ENCODE data around the gene TCTN2.

Gene TCTN2

DNA sequence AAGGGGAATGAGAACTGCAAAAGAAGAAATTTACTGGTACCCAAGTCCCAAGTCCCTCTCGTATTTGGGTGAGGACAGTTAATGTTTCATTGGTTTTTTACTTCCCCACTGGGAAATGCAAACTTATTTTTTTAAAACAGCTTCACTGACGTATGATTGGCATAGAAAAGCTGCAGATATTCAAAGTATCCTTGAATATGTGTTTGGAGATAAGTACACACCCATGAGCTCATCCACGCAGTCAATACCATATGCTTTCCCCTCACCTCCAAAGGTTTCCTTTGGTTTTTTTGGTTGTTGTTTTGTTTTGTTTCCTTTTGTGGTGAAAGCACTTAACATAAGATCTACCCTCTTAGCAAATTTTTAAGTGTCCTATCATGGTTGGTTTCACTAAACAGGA, 13.1 kb downstream of the TCTN2 start:
- peaks cover 34% of the 10 kb centered on the region for H3K36me3 ChIP-seq (ENCODE audit: low read depth)
- no peak overlapping the region for H3K4me3 ChIP-seq (ENCODE audit: severe bottlenecking)
- H3K4me1 ChIP-seq (ENCODE audit: insufficient read depth, poor library complexity, severe bottlenecking) = no peaks in the 10 kb centered on the region
- TF ChIP-seq, protein P1, sequence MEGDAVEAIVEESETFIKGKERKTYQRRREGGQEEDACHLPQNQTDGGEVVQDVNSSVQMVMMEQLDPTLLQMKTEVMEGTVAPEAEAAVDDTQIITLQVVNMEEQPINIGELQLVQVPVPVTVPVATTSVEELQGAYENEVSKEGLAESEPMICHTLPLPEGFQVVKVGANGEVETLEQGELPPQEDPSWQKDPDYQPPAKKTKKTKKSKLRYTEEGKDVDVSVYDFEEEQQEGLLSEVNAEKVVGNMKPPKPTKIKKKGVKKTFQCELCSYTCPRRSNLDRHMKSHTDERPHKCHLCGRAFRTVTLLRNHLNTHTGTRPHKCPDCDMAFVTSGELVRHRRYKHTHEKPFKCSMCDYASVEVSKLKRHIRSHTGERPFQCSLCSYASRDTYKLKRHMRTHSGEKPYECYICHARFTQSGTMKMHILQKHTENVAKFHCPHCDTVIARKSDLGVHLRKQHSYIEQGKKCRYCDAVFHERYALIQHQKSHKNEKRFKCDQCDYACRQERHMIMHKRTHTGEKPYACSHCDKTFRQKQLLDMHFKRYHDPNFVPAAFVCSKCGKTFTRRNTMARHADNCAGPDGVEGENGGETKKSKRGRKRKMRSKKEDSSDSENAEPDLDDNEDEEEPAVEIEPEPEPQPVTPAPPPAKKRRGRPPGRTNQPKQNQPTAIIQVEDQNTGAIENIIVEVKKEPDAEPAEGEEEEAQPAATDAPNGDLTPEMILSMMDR (IDR thresholded peaks at IDR 0.05; ENCODE audit: poor library complexity, severe bottlenecking) = no peak
- no peaks in the 10 kb centered on the region for H3K27me3 ChIP-seq (ENCODE audit: insufficient read depth, poor library complexity, severe bottlenecking)
- DNase-seq (ENCODE audit: low spot score) = no peak
- no peak overlapping the region for H3K27ac ChIP-seq (ENCODE audit: poor library complexity, severe bottlenecking)
- no peaks in the 10 kb centered on the region for H3K9me3 ChIP-seq (ENCODE audit: severe bottlenecking)
- ATAC-seq (ENCODE audit: low read depth) = no peak

DNA sequence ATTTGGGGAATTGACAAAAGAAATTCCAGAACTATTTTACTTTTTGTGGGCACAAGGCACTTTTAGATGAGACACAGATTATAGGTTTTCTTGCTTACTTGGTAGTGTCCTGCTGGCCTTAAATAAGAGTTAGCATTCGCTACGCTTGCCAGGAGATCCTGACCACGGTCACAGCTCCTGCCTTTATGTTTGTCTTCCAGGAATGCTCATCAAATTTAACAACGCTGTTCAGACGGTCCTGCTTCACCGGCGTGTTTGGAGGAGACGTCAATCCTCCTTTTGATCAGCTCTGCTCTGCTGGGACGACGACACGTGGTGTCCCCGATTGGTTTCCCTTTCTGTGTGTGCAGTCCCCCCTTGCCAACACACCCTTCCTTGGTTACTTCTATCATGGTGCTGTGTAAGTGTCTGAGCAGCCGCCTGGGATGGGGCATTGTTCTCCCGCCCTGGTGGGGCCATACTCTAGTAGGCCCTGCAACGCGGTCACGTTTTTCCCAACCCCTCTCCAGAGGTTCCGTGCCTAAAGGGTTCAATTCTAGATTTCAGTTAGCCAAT, 15.8 kb downstream of the TCTN2 start:
- no peaks in the 10 kb centered on the region for H3K9me3 ChIP-seq (ENCODE audit: severe bottlenecking)
- no peak overlapping the region for H3K27ac ChIP-seq (ENCODE audit: poor library complexity, severe bottlenecking)
- peaks cover 25% of the 10 kb centered on the region for H3K36me3 ChIP-seq (ENCODE audit: low read depth)
- ATAC-seq (ENCODE audit: low read depth) = no peak
- H3K4me1 ChIP-seq (ENCODE audit: insufficient read depth, poor library complexity, severe bottlenecking) = no peaks in the 10 kb centered on the region
- no peak overlapping the region for H3K4me3 ChIP-seq (ENCODE audit: severe bottlenecking)
- no peaks in the 10 kb centered on the region for H3K27me3 ChIP-seq (ENCODE audit: insufficient read depth, poor library complexity, severe bottlenecking)
- TF ChIP-seq, protein P1 (IDR thresholded peaks at IDR 0.05; ENCODE audit: poor library complexity, severe bottlenecking) = no peak
- no peak for DNase-seq (ENCODE audit: low spot score)

DNA sequence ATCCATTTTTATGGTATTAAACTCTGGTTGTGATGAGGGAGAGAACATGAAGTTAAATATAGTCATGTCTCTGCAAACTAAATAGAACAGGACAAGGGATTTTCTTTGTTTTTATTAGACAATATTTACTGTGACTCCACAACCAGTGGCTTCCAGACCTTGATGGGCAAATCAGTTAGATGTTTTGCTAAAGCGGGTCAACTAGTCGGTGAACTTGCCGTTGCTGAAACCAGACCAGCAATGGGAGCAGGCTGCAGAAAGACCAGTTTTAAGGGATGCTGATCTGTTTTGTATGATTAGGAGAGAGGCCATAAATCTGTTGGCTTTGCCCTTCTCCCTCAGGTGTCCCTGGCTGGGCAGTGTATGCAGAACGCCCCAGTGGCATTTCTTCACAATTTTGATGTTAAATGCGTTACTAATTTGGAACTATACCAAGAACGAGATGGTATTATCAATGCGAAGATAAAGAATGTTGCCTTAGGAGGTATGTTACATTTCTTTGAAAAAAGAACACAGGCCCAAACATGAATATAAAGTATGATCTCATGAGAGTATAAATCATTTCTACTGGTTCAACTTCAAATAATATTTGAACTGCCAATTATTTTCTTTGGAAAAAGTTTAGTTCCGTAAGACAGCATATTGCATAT, 19.4 kb downstream of the TCTN2 start:
- DNase-seq (ENCODE audit: low spot score) = no peak
- Histone ChIP-seq H3K4me3 (ENCODE audit: severe bottlenecking) (no peak overlapping the region), H3K27me3 (ENCODE audit: insufficient read depth, poor library complexity, severe bottlenecking) (no peaks in the 10 kb centered on the region), H3K4me1 (ENCODE audit: insufficient read depth, poor library complexity, severe bottlenecking) (no peaks in the 10 kb centered on the region), H3K9me3 (ENCODE audit: severe bottlenecking) (no peaks in the 10 kb centered on the region), H3K27ac (ENCODE audit: poor library complexity, severe bottlenecking) (no peak overlapping the region), H3K36me3 (ENCODE audit: low read depth) (peaks cover 26% of the 10 kb centered on the region)
- TF ChIP-seq, protein P1 (IDR thresholded peaks at IDR 0.05; ENCODE audit: poor library complexity, severe bottlenecking) = no peak
- no peak for ATAC-seq (ENCODE audit: low read depth)

DNA sequence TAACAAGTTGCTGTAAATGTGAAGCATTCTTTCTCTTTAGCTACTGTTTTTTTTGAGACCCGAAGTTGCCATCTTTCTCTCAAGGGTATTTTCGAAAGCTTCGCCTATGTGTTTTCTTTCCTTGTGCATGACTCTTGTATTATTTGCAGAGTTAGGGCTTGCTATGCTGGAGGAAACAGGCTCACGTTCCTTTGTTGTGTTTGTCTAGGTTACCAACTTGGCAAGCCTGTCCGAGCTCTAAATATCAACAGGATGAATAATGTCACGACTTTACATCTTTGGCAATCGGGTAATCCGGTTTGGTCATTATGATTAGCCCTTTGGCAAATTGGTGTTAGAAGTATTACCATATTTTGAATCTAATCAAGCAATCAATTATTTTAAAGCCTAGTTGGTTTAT, 25.3 kb downstream of the TCTN2 start:
- TF ChIP-seq, protein P1 (IDR thresholded peaks at IDR 0.05; ENCODE audit: poor library complexity, severe bottlenecking) = no peak

DNA sequence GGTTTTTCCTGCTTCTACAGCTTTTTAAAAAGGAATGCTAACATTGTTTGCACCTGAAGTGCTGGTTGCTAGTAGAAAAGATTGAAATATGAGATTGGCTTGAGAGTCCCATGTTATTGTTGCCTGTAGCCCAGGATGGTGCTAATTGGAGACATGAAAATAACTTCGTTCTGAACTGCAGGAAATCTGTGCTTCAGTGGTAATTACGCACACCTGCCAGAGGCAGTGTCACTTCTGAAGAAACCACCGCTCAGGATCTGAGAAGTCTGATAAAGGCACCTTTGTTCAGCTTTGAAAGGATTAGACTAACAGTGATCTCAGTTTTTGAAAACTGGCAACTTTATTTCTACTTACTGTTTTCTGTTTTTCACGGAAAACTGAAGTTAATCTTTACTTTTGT, 25.7 kb downstream of the TCTN2 start:
- Histone ChIP-seq H3K4me1 (ENCODE audit: insufficient read depth, poor library complexity, severe bottlenecking) (no peaks in the 10 kb centered on the region), H3K27ac (ENCODE audit: poor library complexity, severe bottlenecking) (no peak overlapping the region), H3K4me3 (ENCODE audit: severe bottlenecking) (no peak overlapping the region), H3K27me3 (ENCODE audit: insufficient read depth, poor library complexity, severe bottlenecking) (no peaks in the 10 kb centered on the region), H3K9me3 (ENCODE audit: severe bottlenecking) (no peaks in the 10 kb centered on the region), H3K36me3 (ENCODE audit: low read depth) (peaks cover 39% of the 10 kb centered on the region)
- ATAC-seq (ENCODE audit: low read depth) (no peak), DNase-seq (ENCODE audit: low spot score) (no peak)
- TF ChIP-seq, protein P1 (IDR thresholded peaks at IDR 0.05; ENCODE audit: poor library complexity, severe bottlenecking) = no peak

More for the DNA sequence above, 25.3 kb downstream of the TCTN2 start:
- Histone ChIP-seq H3K36me3 (ENCODE audit: low read depth) (peaks cover 39% of the 10 kb centered on the region), H3K4me1 (ENCODE audit: insufficient read depth, poor library complexity, severe bottlenecking) (no peaks in the 10 kb centered on the region), H3K27me3 (ENCODE audit: insufficient read depth, poor library complexity, severe bottlenecking) (no peaks in the 10 kb centered on the region), H3K4me3 (ENCODE audit: severe bottlenecking) (no peak overlapping the region), H3K27ac (ENCODE audit: poor library complexity, severe bottlenecking) (no peak overlapping the region), H3K9me3 (ENCODE audit: severe bottlenecking) (no peaks in the 10 kb centered on the region)
- DNase-seq (ENCODE audit: low spot score) (no peak), ATAC-seq (ENCODE audit: low read depth) (no peak)

Measured in RWPE2 (cell line).